ENCODE measurements around the gene CHRFAM7A. TPM values are rescaled to one million over a fixed set of nuclear protein-coding genes. Genes with fewer than 3 reads are reported as not detected.
A peak's percentile ranks its signal among the peaks of the same experiment; 100 is the strongest.
"Not testable (repeated sequence)": the region's sequence is repeated elsewhere in the genome, so short reads cannot be mapped to it uniquely, and the experiment has no call there.

Gene CHRFAM7A
- total and polyA plus RNA-seq, 2 donors from 2014 or later, result 0.54 to 2.7 TPM

GRCh38 chr15:30360990-30361389 is 32.4 kb downstream of the CHRFAM7A start:
- H3K36me3 ChIP-seq (ENCODE audit: control insufficient read depth in 2 of 3, insufficient read depth in 3 of 3, low read length in 3 of 3); intact Hi-C loops (cut with DNase I); DNase-seq; H3K4me1 ChIP-seq (ENCODE audit: control insufficient read depth in 2 of 3, insufficient read depth in 2 of 3, low read depth in 1 of 3, low read length in 3 of 3); H3K27ac ChIP-seq (ENCODE audit: low read depth in 2 of 2, low read length in 2 of 2); H3K27me3 ChIP-seq (ENCODE audit: control insufficient read depth, insufficient read depth, low read length); H3K9ac ChIP-seq (ENCODE audit: low read length in 3 of 3); H3K4me3 ChIP-seq (ENCODE audit: low read length in 3 of 3); FAIRE-seq; H3K9me3 ChIP-seq (ENCODE audit: control insufficient read depth in 2 of 3, insufficient read depth in 1 of 3, low read length in 3 of 3): not testable (repeated sequence)

GRCh38 chr15:30355043-30355442 is 38.3 kb downstream of the CHRFAM7A start:
- H3K27ac ChIP-seq (ENCODE audit: low read depth in 2 of 2, low read length in 2 of 2); intact Hi-C loops (cut with DNase I); H3K4me3 ChIP-seq (ENCODE audit: low read length in 3 of 3); FAIRE-seq; H3K9ac ChIP-seq (ENCODE audit: low read length in 3 of 3); H3K4me1 ChIP-seq (ENCODE audit: control insufficient read depth in 2 of 3, insufficient read depth in 2 of 3, low read depth in 1 of 3, low read length in 3 of 3); H3K27me3 ChIP-seq (ENCODE audit: control insufficient read depth, insufficient read depth, low read length); H3K9me3 ChIP-seq (ENCODE audit: control insufficient read depth in 2 of 3, insufficient read depth in 1 of 3, low read length in 3 of 3); H3K36me3 ChIP-seq (ENCODE audit: control insufficient read depth in 2 of 3, insufficient read depth in 3 of 3, low read length in 3 of 3): not testable (repeated sequence)
- peak in 1 of 5 donors; percentile 31 for DNase-seq

- intact Hi-C loops (cut with DNase I); H3K4me1 ChIP-seq (ENCODE audit: control insufficient read depth in 2 of 3, insufficient read depth in 2 of 3, low read depth in 1 of 3, low read length in 3 of 3); DNase-seq; H3K36me3 ChIP-seq (ENCODE audit: control insufficient read depth in 2 of 3, insufficient read depth in 3 of 3, low read length in 3 of 3); H3K4me3 ChIP-seq (ENCODE audit: low read length in 3 of 3); H3K27me3 ChIP-seq (ENCODE audit: control insufficient read depth, insufficient read depth, low read length); FAIRE-seq; H3K27ac ChIP-seq (ENCODE audit: low read depth in 2 of 2, low read length in 2 of 2); H3K9me3 ChIP-seq (ENCODE audit: control insufficient read depth in 2 of 3, insufficient read depth in 1 of 3, low read length in 3 of 3); H3K9ac ChIP-seq (ENCODE audit: low read length in 3 of 3): not testable (repeated sequence)
These were observed 43.5 kb downstream of the CHRFAM7A start for GRCh38 chr15:30349803-30350202.

GRCh38 chr15:30336584-30336983 is 56.8 kb downstream of the CHRFAM7A start:
- H3K36me3 ChIP-seq (ENCODE audit: control insufficient read depth in 2 of 3, insufficient read depth in 3 of 3, low read length in 3 of 3); H3K27ac ChIP-seq (ENCODE audit: low read depth in 2 of 2, low read length in 2 of 2); intact Hi-C loops (cut with DNase I); H3K9me3 ChIP-seq (ENCODE audit: control insufficient read depth in 2 of 3, insufficient read depth in 1 of 3, low read length in 3 of 3); H3K27me3 ChIP-seq (ENCODE audit: control insufficient read depth, insufficient read depth, low read length); H3K4me3 ChIP-seq (ENCODE audit: low read length in 3 of 3); H3K4me1 ChIP-seq (ENCODE audit: control insufficient read depth in 2 of 3, insufficient read depth in 2 of 3, low read depth in 1 of 3, low read length in 3 of 3); H3K9ac ChIP-seq (ENCODE audit: low read length in 3 of 3); DNase-seq; FAIRE-seq: not testable (repeated sequence)

- not testable (repeated sequence) for H3K36me3 ChIP-seq (ENCODE audit: control insufficient read depth in 2 of 3, insufficient read depth in 3 of 3, low read length in 3 of 3)
These were observed 59.2 kb downstream of the CHRFAM7A start for GRCh38 chr15:30334152-30334551.

GRCh38 chr15:30326145-30326544 is 67.2 kb downstream of the CHRFAM7A start:
- H3K9ac ChIP-seq (ENCODE audit: low read length in 3 of 3); H3K4me3 ChIP-seq (ENCODE audit: low read length in 3 of 3); H3K27ac ChIP-seq (ENCODE audit: low read depth in 2 of 2, low read length in 2 of 2); FAIRE-seq; H3K4me1 ChIP-seq (ENCODE audit: control insufficient read depth in 2 of 3, insufficient read depth in 2 of 3, low read depth in 1 of 3, low read length in 3 of 3); H3K27me3 ChIP-seq (ENCODE audit: control insufficient read depth, insufficient read depth, low read length); H3K9me3 ChIP-seq (ENCODE audit: control insufficient read depth in 2 of 3, insufficient read depth in 1 of 3, low read length in 3 of 3); H3K36me3 ChIP-seq (ENCODE audit: control insufficient read depth in 2 of 3, insufficient read depth in 3 of 3, low read length in 3 of 3); intact Hi-C loops (cut with DNase I): not testable (repeated sequence)
- peak in 3 of 5 donors; percentile 3 to 15 (median 9) for DNase-seq

More at GRCh38 chr15:30334152-30334551, 59.2 kb downstream of the CHRFAM7A start:
- DNase-seq; H3K27ac ChIP-seq (ENCODE audit: low read depth in 2 of 2, low read length in 2 of 2); H3K4me3 ChIP-seq (ENCODE audit: low read length in 3 of 3); FAIRE-seq; intact Hi-C loops (cut with DNase I); H3K9me3 ChIP-seq (ENCODE audit: control insufficient read depth in 2 of 3, insufficient read depth in 1 of 3, low read length in 3 of 3); H3K4me1 ChIP-seq (ENCODE audit: control insufficient read depth in 2 of 3, insufficient read depth in 2 of 3, low read depth in 1 of 3, low read length in 3 of 3); H3K27me3 ChIP-seq (ENCODE audit: control insufficient read depth, insufficient read depth, low read length); H3K9ac ChIP-seq (ENCODE audit: low read length in 3 of 3): not testable (repeated sequence)

- FAIRE-seq, result not testable (repeated sequence)
These were observed 72.3 kb downstream of the CHRFAM7A start for GRCh38 chr15:30321063-30321462.

GRCh38 chr15:30315704-30316103 is 77.6 kb downstream of the CHRFAM7A start:
- not testable (repeated sequence) for H3K4me1 ChIP-seq (ENCODE audit: control insufficient read depth in 2 of 3, insufficient read depth in 2 of 3, low read depth in 1 of 3, low read length in 3 of 3); FAIRE-seq; H3K4me3 ChIP-seq (ENCODE audit: low read length in 3 of 3)

More at GRCh38 chr15:30321063-30321462, 72.3 kb downstream of the CHRFAM7A start:
- H3K27me3 ChIP-seq (ENCODE audit: control insufficient read depth, insufficient read depth, low read length); intact Hi-C loops (cut with DNase I); H3K4me3 ChIP-seq (ENCODE audit: low read length in 3 of 3); H3K9me3 ChIP-seq (ENCODE audit: control insufficient read depth in 2 of 3, insufficient read depth in 1 of 3, low read length in 3 of 3); H3K36me3 ChIP-seq (ENCODE audit: control insufficient read depth in 2 of 3, insufficient read depth in 3 of 3, low read length in 3 of 3); H3K9ac ChIP-seq (ENCODE audit: low read length in 3 of 3); H3K27ac ChIP-seq (ENCODE audit: low read depth in 2 of 2, low read length in 2 of 2); H3K4me1 ChIP-seq (ENCODE audit: control insufficient read depth in 2 of 3, insufficient read depth in 2 of 3, low read depth in 1 of 3, low read length in 3 of 3); DNase-seq: not testable (repeated sequence)

GRCh38 chr15:30310575-30310974 is 82.8 kb downstream of the CHRFAM7A start:
- H3K4me1 ChIP-seq (ENCODE audit: control insufficient read depth in 2 of 3, insufficient read depth in 2 of 3, low read depth in 1 of 3, low read length in 3 of 3); H3K27ac ChIP-seq (ENCODE audit: low read depth in 2 of 2, low read length in 2 of 2); FAIRE-seq; H3K36me3 ChIP-seq (ENCODE audit: control insufficient read depth in 2 of 3, insufficient read depth in 3 of 3, low read length in 3 of 3); intact Hi-C loops (cut with DNase I); H3K4me3 ChIP-seq (ENCODE audit: low read length in 3 of 3); H3K27me3 ChIP-seq (ENCODE audit: control insufficient read depth, insufficient read depth, low read length); H3K9ac ChIP-seq (ENCODE audit: low read length in 3 of 3); H3K9me3 ChIP-seq (ENCODE audit: control insufficient read depth in 2 of 3, insufficient read depth in 1 of 3, low read length in 3 of 3); DNase-seq: not testable (repeated sequence)

More at GRCh38 chr15:30315704-30316103, 77.6 kb downstream of the CHRFAM7A start:
- H3K9ac ChIP-seq (ENCODE audit: low read length in 3 of 3); H3K9me3 ChIP-seq (ENCODE audit: control insufficient read depth in 2 of 3, insufficient read depth in 1 of 3, low read length in 3 of 3); H3K27ac ChIP-seq (ENCODE audit: low read depth in 2 of 2, low read length in 2 of 2); DNase-seq; intact Hi-C loops (cut with DNase I); H3K27me3 ChIP-seq (ENCODE audit: control insufficient read depth, insufficient read depth, low read length); H3K36me3 ChIP-seq (ENCODE audit: control insufficient read depth in 2 of 3, insufficient read depth in 3 of 3, low read length in 3 of 3): not testable (repeated sequence)
